ENCODE results near the gene PCGF3.
"Not testable (repeated sequence)": the region's sequence is repeated elsewhere in the genome, so short reads cannot be mapped to it uniquely, and the experiment has no call there.

PCGF3 gene

GRCh38 chr4:683247-683897 lies 22.3 kb upstream of the PCGF3 start:
- no peak for DNase-seq

GRCh38 chr4:683982-684622 lies 21.5 kb upstream of the PCGF3 start:
- no peak for DNase-seq

GRCh38 chr4:684623-685327 lies 20.9 kb upstream of the PCGF3 start:
- DNase-seq = no peak

GRCh38 chr4:685679-686412 lies 19.8 kb upstream of the PCGF3 start:
- no peak for DNase-seq

- no peak for DNase-seq
These were observed 19.1 kb upstream of the PCGF3 start for GRCh38 chr4:686413-687040.

- DNase-seq = no peak
These were observed 18.3 kb upstream of the PCGF3 start for GRCh38 chr4:687048-687970.

GRCh38 chr4:687971-688853 lies 17.4 kb upstream of the PCGF3 start:
- no peak for DNase-seq

- DNase-seq = no peak
These were observed 16.6 kb upstream of the PCGF3 start, which contains the start of gene SLC49A3 for GRCh38 chr4:688854-689681. Gene SLC49A3 (minus strand): TSS chr4:689151. CDS start chr4:689127, 24 bp downstream.

GRCh38 chr4:689723-690122 lies 15.9 kb upstream of the PCGF3 start:
- DNase-seq = no peak

- DNase-seq = no peak
These were observed 12.7 kb upstream of the PCGF3 start for GRCh38 chr4:692771-693554.

GRCh38 chr4:694341-694940 lies 11.2 kb upstream of the PCGF3 start:
- DNase-seq = not testable (repeated sequence)

- DNase-seq = no peak
These were observed 5.6 kb upstream of the PCGF3 start for GRCh38 chr4:699816-700580.

- no peak for DNase-seq
These were observed 4.9 kb upstream of the PCGF3 start for GRCh38 chr4:700587-701264.

- no peak for DNase-seq
These were observed 3.0 kb upstream of the PCGF3 start for GRCh38 chr4:702618-703048.

GRCh38 chr4:703336-704197 lies 2.1 kb upstream of the PCGF3 start:
- no peak for DNase-seq
